Kidney epithelial cell (primary cell): ENCODE results near the gene TEPSIN. TPM values are rescaled to one million over a fixed set of nuclear protein-coding genes. Genes with fewer than 3 reads are reported as not detected.

Source experiments
- DNase-seq: peaks from one replicate; pipeline ENCODE4 v3.0.0-alpha.2; 2010; ENCODE audit warnings: low read depth
- H3K27me3 ChIP-seq: 2 replicates; pipeline ENCODE4 v1.6.0; 2011; ENCODE audit warnings: low read length; ENCODE audit not compliant: control insufficient read depth, insufficient read depth
- H3K36me3 ChIP-seq: 2 replicates; pipeline ENCODE4 v1.5.1; 2011; ENCODE audit warnings: low read length; ENCODE audit not compliant: control insufficient read depth, insufficient read depth
- H3K4me3 ChIP-seq: 2 replicates; pipeline ENCODE4 v1.5.1; 2011; ENCODE audit warnings: low read depth, mild to moderate bottlenecking, control low read depth, low read length
- total RNA-seq: library from RNA; depleted of rRNA; stranded (reverse); fragments of >200 nt; gene quantifications from 2 replicates; pipeline ENCODE4 v1.2.3, GENCODE V29; 2015
- TF ChIP-seq, protein P1 (sequence below): IDR thresholded peaks from 2 replicates; pipeline ENCODE4 v1.5.1; 2011; ENCODE audit warnings: mild to moderate bottlenecking, moderate library complexity, low read length, control low read depth, inconsistent platforms; ENCODE audit not compliant: insufficient read depth, poor library complexity, severe bottlenecking

The TEPSIN gene
- total RNA-seq, 1 donor from 2014 or later, result 17.0 TPM

DNA sequence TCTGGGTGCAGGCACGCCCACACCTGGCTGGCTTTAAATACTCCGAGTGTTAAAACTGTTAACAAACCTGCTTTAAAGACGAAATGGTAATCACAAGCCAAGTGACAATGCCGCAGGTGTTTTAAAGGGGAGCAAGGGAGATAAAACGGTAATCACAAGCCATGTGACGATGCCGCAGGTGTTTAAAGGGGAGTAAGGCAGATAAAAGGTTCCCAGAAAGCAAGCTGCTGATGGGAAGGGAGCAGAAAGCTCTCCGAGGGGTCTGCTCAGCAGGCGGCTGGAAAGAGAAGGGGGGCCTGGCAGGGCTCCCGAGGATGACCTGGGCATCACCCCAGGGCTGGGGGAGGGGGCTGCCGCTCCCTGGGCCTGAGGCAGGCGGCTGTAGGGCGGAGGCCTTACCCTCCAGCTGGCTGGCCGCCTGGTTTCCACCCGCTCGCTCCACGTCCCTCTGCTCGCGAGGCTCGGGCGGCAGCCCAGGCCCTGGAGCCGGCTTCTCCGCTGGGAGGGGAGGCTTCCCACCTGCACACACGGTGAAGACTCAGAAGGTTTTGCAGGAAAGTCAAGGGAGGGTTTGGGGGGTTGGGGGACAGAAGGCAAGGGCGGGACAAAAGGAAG lies 12.3 kb upstream of the TEPSIN start:
- TF ChIP-seq, protein P1, sequence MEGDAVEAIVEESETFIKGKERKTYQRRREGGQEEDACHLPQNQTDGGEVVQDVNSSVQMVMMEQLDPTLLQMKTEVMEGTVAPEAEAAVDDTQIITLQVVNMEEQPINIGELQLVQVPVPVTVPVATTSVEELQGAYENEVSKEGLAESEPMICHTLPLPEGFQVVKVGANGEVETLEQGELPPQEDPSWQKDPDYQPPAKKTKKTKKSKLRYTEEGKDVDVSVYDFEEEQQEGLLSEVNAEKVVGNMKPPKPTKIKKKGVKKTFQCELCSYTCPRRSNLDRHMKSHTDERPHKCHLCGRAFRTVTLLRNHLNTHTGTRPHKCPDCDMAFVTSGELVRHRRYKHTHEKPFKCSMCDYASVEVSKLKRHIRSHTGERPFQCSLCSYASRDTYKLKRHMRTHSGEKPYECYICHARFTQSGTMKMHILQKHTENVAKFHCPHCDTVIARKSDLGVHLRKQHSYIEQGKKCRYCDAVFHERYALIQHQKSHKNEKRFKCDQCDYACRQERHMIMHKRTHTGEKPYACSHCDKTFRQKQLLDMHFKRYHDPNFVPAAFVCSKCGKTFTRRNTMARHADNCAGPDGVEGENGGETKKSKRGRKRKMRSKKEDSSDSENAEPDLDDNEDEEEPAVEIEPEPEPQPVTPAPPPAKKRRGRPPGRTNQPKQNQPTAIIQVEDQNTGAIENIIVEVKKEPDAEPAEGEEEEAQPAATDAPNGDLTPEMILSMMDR, result no peak
- no peak for DNase-seq
- H3K4me3 ChIP-seq, result no peak overlapping the region
- no peaks in the 10 kb centered on the region for H3K36me3 ChIP-seq
- no peaks in the 10 kb centered on the region for H3K27me3 ChIP-seq

DNA sequence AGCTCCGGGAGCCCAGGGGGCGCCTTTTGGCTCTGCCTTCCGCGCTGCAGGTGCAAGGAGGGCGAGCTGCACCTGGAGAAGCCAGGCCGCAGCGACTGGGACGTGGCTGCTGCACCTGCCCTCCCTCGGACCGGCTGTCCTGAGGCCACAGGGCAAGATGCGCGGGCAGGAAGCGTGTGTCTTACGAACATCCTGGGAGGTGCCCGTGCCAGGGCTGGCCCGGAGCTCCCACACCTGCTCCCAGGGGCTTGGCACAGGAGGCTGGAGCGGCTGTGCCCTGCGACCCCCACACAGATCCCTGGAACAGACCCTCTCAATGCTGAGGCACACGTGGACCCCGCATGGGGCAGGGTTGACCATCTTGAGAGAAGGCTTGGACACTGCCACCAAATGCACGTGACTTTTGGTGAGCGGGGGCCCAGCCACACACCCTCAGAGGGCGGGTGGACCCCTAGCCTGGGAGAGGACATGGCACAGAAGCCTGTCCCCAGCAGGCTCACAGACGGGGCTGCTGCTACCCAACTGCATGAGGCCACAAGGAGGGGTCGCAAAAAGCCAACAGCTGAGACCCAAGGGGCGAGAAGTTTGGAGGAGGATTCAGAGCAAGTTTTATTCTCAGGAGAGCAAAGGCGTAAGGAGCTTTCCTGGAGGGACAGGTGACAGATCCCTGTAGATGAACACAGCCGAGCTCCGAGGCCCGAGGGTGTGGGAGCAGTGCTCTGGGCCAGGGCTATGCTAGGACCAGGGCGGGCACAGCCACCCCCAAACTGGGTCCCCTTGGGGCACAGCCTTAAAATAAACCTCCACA lies 11.6 kb upstream of the TEPSIN start:
- H3K27me3 ChIP-seq, result no peaks in the 10 kb centered on the region
- no peak for DNase-seq
- TF ChIP-seq, protein P1, result no peak
- no peak overlapping the region for H3K4me3 ChIP-seq
- no peaks in the 10 kb centered on the region for H3K36me3 ChIP-seq

- TF ChIP-seq, protein P1, result no peak
- Histone ChIP-seq H3K36me3 (peaks cover 2% of the 10 kb centered on the region), H3K4me3 (no peak overlapping the region), H3K27me3 (no peaks in the 10 kb centered on the region)
- DNase-seq, result no peak
Measured at GRCh38 chr17:81249223-81250040, 10.6 kb upstream of the TEPSIN start.

DNA sequence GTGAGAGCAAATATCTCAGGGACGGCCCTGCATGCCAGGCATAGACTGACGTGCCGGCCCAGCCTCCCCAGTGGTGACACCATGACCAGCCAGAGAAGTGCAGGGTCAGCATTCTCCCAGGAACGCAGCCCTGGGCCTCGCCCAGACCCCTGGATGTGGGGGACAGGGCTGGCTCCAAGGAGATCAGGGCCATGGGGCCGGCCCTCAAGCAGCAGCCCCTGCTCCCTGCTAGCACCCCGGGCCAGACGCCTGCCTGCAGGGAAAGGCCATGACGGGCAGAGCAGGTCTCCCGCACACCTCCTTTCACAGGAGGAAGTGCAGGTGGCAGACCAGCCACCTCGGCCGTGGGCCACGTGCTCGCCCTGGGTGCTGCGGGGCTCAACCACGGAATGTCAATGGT lies 9.8 kb upstream of the TEPSIN start:
- TF ChIP-seq, protein P1, result no peak
- DNase-seq, result no peak
- Histone ChIP-seq H3K4me3 (no peak overlapping the region), H3K27me3 (no peaks in the 10 kb centered on the region), H3K36me3 (peaks cover 2% of the 10 kb centered on the region)

GRCh38 chr17:81247339-81247990 lies 8.6 kb upstream of the TEPSIN start:
- TF ChIP-seq, protein P1, result no peak
- Histone ChIP-seq H3K4me3 (no peak overlapping the region), H3K27me3 (no peaks in the 10 kb centered on the region), H3K36me3 (peaks cover 2% of the 10 kb centered on the region)
- DNase-seq, result no peak
